Activated T-helper 1 cell treated with anti-CD3 and anti-CD28 coated beads, Interleukin-12 subunit alpha, Interleukin-12 subunit beta, Interleukin-2, Interleukin-4 antibody, amounts not matched to agents 30 ng/mL and 10 ng/mL and 1 ng/mL, durations not matched to agents 14 hours and 24 hours and 36 hours (primary cell): Measurements from ENCODE around the gene FGGY. TPM values are rescaled to one million over a fixed set of nuclear protein-coding genes. Genes with fewer than 3 reads are reported as not detected.
"Not testable (repeated sequence)": the region's sequence is repeated elsewhere in the genome, so short reads cannot be mapped to it uniquely, and the experiment has no call there.

Experiments
- DNase-seq: peaks from one replicate; pipeline ENCODE4 v3.0.0; 2021; ENCODE audit warnings: low spot score
- H3K27ac Mint-ChIP-seq: one replicate; pipeline ENCODE4 v1.8.0; 2021; ENCODE audit warnings: mild to moderate bottlenecking, mixed read lengths
- H3K27me3 Mint-ChIP-seq: one replicate; pipeline ENCODE4 v1.8.0; 2022; ENCODE audit warnings: mild to moderate bottlenecking, moderate library complexity, mixed read lengths; ENCODE audit not compliant: insufficient read depth
- H3K36me3 Mint-ChIP-seq: one replicate; pipeline ENCODE4 v1.8.0; 2021; ENCODE audit warnings: low read depth, mixed read lengths
- H3K4me1 Mint-ChIP-seq: one replicate; pipeline ENCODE4 v1.8.0; 2021; ENCODE audit warnings: low read depth, mixed read lengths
- H3K4me3 Mint-ChIP-seq: one replicate; pipeline ENCODE4 v1.8.0; 2021; ENCODE audit warnings: mild to moderate bottlenecking, moderate library complexity, mixed read lengths
- H3K9me3 Mint-ChIP-seq: one replicate; pipeline ENCODE4 v1.8.0; 2021; ENCODE audit warnings: mixed read lengths
- intact Hi-C: fragments of 100-400 bp; cut with micrococcal nuclease; formaldehyde crosslinking; loops from one replicate; pipeline ENCODE4 v1.15.1; 2024
- total RNA-seq: library from RNA; stranded (reverse); gene quantifications from 2 replicates; pipeline ENCODE4 v1.2.3, GENCODE V29; 2022

FGGY gene
- total RNA-seq, 1 donor from 2014 or later: 7.1 TPM

GRCh38 chr1:59625384-59625783, 328.5 kb downstream of the FGGY start:
- no peaks in the 10 kb centered on the region for H3K4me1 Mint-ChIP-seq
- intact Hi-C loops: no loop called here
- H3K9me3 Mint-ChIP-seq: no peaks in the 10 kb centered on the region

DNA sequence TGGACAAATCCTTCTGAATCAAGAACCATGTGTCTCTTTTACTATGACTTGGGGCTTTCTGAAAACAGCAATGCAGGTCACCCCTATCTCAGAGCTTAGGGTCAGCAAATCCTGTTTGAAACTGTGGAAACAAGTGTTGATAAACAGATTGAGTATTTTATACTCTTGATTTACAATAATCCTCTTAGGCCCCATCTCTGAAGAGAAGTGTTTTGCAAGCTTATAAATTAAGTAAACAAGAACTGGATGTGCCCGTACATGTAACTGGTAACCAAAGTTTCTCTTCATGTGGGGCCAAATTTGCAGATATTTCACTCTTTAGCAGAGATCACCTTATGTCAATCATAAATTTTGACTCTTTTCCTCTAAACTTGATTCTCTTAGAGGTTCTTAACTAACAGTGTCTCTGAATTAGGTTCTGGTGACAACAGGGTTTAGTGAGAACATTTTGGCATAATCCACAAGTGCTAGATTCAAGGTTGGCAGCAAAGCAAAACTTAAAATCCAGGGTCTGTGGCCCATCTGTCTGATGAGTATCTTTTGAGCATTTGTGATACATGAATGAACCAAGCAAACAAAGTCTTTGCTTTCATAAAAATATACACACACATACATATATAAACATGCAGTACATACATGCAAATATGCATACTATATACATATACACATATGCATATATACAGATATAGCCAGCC, 334.8 kb downstream of the FGGY start:
- Mint-ChIP-seq H3K9me3 (no peaks in the 10 kb centered on the region), H3K4me1 (no peaks in the 10 kb centered on the region), H3K27me3 (peaks cover 2% of the 10 kb centered on the region), H3K4me3 (no peak overlapping the region), H3K27ac (no peak overlapping the region), H3K36me3 (no peaks in the 10 kb centered on the region)
- DNase-seq: no peak
- intact Hi-C loops: no loop called here

More at GRCh38 chr1:59625384-59625783, 328.5 kb downstream of the FGGY start:
- Mint-ChIP-seq H3K27ac (no peak overlapping the region), H3K4me3 (no peak overlapping the region), H3K36me3 (no peaks in the 10 kb centered on the region), H3K27me3 (peaks cover 2% of the 10 kb centered on the region)
- no peak for DNase-seq

DNA sequence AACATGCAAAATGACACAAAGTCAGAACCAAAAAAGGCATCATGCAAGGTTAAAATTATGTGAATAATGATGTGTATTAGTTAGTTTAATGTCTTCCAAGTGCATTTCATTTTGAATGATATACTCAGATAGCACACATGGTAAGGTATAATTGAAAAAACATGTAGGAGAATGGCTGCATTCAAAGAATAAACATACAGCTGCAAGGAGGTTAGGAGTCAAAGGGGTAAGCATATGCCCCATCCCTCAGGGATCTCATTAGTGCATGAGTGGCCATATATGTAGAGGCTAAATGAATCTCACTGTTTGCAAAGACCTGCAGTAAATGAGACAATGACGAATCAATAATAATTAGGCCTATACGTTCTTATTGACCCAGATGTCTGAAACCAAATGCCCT, 338.2 kb downstream of the FGGY start:
- Mint-ChIP-seq H3K4me3 (no peak overlapping the region), H3K36me3 (no peaks in the 10 kb centered on the region), H3K27me3 (no peaks in the 10 kb centered on the region), H3K9me3 (no peaks in the 10 kb centered on the region), H3K4me1 (no peaks in the 10 kb centered on the region), H3K27ac (no peak overlapping the region)
- no peak for DNase-seq
- intact Hi-C loops: no loop called here

- Mint-ChIP-seq H3K36me3 (no peaks in the 10 kb centered on the region), H3K9me3 (no peaks in the 10 kb centered on the region), H3K27me3 (no peaks in the 10 kb centered on the region), H3K27ac (no peak overlapping the region), H3K4me1 (no peaks in the 10 kb centered on the region), H3K4me3 (no peak overlapping the region)
- DNase-seq: no peak
- intact Hi-C loops: no loop called here
Measured at GRCh38 chr1:59638231-59638711, 341.4 kb downstream of the FGGY start.

DNA sequence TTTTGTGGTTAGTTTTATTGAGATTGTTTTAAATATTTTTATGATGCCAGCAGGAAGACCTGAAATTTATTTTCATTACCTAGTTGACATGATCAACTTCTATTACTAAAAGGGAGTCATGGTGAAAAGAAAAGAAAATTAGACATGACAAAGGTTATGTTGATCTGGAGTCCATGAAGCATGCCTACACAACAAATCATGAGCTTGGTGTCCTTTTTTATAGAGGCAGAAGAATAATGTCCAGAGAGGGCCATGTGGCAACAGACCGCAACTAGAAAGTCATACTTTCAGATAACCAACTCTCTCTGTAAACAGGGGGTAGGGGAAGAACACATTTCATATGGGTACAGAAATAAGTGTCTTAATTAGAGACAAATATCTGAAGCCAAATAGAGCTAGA, 342.4 kb downstream of the FGGY start:
- Mint-ChIP-seq H3K4me3 (no peak overlapping the region), H3K27ac (no peak overlapping the region), H3K36me3 (no peaks in the 10 kb centered on the region), H3K4me1 (no peaks in the 10 kb centered on the region), H3K27me3 (no peaks in the 10 kb centered on the region), H3K9me3 (no peaks in the 10 kb centered on the region)
- DNase-seq: no peak
- intact Hi-C loops: no loop called here

DNA sequence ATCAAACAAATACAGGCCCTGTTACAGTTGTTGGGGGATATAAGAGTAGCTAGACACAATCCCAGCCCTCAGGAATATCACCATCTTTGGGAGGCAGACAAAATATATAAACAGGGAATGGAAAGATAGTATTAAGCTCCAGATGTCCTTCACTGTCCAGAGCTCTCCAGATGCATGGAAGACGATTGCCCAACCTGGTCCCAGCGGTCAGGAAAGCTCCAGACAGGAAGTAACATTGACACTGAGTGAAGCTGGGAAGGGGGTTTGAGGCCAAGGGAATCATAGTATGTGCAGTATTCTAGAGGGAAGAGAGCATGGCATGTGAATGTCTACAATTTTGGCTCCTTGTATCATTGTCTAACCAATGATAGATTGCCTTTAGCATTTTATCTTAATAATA, 344.0 kb downstream of the FGGY start:
- DNase-seq: no peak
- no peaks in the 10 kb centered on the region for H3K27me3 Mint-ChIP-seq

GRCh38 chr1:59641836-59642235, 344.9 kb downstream of the FGGY start:
- H3K4me3 Mint-ChIP-seq: no peak overlapping the region
- no peaks in the 10 kb centered on the region for H3K9me3 Mint-ChIP-seq
- H3K27me3 Mint-ChIP-seq: no peaks in the 10 kb centered on the region
- no peak overlapping the region for H3K27ac Mint-ChIP-seq
- DNase-seq: no peak
- peaks cover 1% of the 10 kb centered on the region for H3K36me3 Mint-ChIP-seq
- intact Hi-C loops: no loop called here
- H3K4me1 Mint-ChIP-seq: no peaks in the 10 kb centered on the region

More for the DNA sequence above, 344.0 kb downstream of the FGGY start:
- Mint-ChIP-seq H3K4me1 (no peaks in the 10 kb centered on the region), H3K4me3 (no peak overlapping the region), H3K36me3 (no peaks in the 10 kb centered on the region), H3K27ac (no peak overlapping the region), H3K9me3 (no peaks in the 10 kb centered on the region)
- intact Hi-C loops: no loop called here

DNA sequence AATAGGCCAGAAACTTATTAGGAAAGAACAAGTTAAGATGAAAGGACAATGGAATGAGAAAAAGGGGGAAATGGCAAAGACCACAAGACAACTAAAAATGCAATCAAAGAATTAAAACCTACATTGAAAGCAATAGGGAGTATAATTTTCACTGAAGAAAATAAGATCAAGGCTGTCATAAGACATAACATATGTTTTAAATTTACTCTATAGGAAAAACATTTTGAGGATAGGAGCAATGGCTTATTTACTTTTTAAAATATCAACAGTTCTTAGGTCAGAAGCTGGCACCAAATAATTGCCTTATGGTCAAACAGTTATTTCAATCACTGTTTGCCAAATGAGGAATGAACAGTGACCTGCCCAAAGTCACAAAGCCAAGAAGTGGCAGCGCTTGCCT, 346.6 kb downstream of the FGGY start:
- no peak overlapping the region for H3K4me3 Mint-ChIP-seq
- peaks cover 1% of the 10 kb centered on the region for H3K36me3 Mint-ChIP-seq
- H3K9me3 Mint-ChIP-seq: no peaks in the 10 kb centered on the region
- no peak overlapping the region for H3K27ac Mint-ChIP-seq
- no peaks in the 10 kb centered on the region for H3K4me1 Mint-ChIP-seq
- intact Hi-C loops: no loop called here
- DNase-seq: no peak
- H3K27me3 Mint-ChIP-seq: no peaks in the 10 kb centered on the region

DNA sequence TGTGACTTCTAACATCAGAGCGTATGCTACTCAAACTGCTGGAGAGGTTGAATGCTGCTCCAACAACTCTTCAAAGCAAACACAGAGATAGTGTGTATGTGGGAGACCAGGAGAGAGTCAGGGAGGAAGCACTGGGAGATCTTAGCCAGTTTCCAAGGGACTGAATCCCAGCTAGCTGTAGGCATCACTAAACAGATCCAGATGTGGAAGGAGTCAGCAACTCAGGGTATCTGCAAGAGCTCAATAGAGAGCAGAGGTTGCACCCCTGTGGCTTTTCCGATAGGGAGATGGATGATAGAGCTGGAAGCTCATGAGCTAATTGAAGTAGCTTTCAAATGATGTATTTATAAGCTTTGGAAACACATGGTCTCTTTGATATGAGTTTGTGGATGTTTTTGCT, 349.0 kb downstream of the FGGY start:
- Mint-ChIP-seq H3K9me3 (no peaks in the 10 kb centered on the region), H3K27me3 (no peaks in the 10 kb centered on the region), H3K27ac (no peak overlapping the region), H3K4me1 (no peaks in the 10 kb centered on the region), H3K4me3 (no peak overlapping the region), H3K36me3 (peaks cover 1% of the 10 kb centered on the region)
- DNase-seq: no peak
- intact Hi-C loops: no loop called here

- DNase-seq, intact Hi-C loops, H3K36me3 Mint-ChIP-seq, H3K27ac Mint-ChIP-seq, H3K4me1 Mint-ChIP-seq, H3K9me3 Mint-ChIP-seq, H3K27me3 Mint-ChIP-seq, H3K4me3 Mint-ChIP-seq: not testable (repeated sequence)
Measured at GRCh38 chr1:59653142-59653958, 356.5 kb downstream of the FGGY start.

GRCh38 chr1:59653968-59654367, 357.1 kb downstream of the FGGY start:
- Mint-ChIP-seq H3K4me3 (no peak overlapping the region), H3K27me3 (peaks cover 2% of the 10 kb centered on the region), H3K9me3 (peaks cover 4% of the 10 kb centered on the region), H3K4me1 (no peaks in the 10 kb centered on the region), H3K27ac (no peak overlapping the region), H3K36me3 (no peaks in the 10 kb centered on the region)
- DNase-seq: no peak
- intact Hi-C loops: no loop called here

GRCh38 chr1:59657873-59658465, 361.1 kb downstream of the FGGY start:
- intact Hi-C loops: no loop called here
- peaks cover 4% of the 10 kb centered on the region for H3K9me3 Mint-ChIP-seq
- H3K27me3 Mint-ChIP-seq: peaks cover 2% of the 10 kb centered on the region
- no peaks in the 10 kb centered on the region for H3K36me3 Mint-ChIP-seq
- no peak overlapping the region for H3K4me3 Mint-ChIP-seq
- no peaks in the 10 kb centered on the region for H3K4me1 Mint-ChIP-seq
- no peak overlapping the region for H3K27ac Mint-ChIP-seq
- DNase-seq: no peak

DNA sequence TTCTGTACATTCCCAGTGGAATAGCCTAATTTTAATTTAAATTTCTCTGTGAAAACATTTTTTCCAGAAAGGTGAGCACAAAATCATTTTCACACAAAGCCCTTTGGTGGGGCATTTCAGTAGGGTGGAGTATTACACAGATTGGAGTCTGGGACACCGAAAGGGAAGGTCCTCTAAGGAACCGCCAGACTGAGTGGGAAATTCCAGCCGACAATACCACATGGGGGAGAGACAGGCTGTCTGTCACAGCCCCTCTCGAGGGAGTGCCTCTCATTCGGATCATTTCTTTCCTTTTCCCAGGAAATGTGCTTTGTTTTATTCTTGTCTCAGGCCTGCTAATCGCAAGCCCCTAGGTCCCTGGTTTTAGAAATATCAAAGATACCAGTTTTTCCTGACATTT, 367.3 kb downstream of the FGGY start:
- H3K4me3 Mint-ChIP-seq: no peak overlapping the region
- no peak overlapping the region for H3K27ac Mint-ChIP-seq
- intact Hi-C loops: no loop called here
- H3K9me3 Mint-ChIP-seq: no peaks in the 10 kb centered on the region
- no peaks in the 10 kb centered on the region for H3K27me3 Mint-ChIP-seq
- no peaks in the 10 kb centered on the region for H3K36me3 Mint-ChIP-seq
- DNase-seq: no peak
- H3K4me1 Mint-ChIP-seq: no peaks in the 10 kb centered on the region
